Vagina (tissue), 2 donors: ENCODE results near the gene FGF12.

ENCODE experiments used
- POLR2A ChIP-seq, 2 donors: fragments of 450-650 bp; IDR thresholded peaks; one replicate each; pipeline ENCODE4 v1.6.1; 2017; ENCODE audit warnings: antibody characterized with exemption in 2 of 2, mild to moderate bottlenecking in 2 of 2, moderate library complexity in 2 of 2
- TF ChIP-seq, protein P1 (sequence below), 3 experiments: fragments of 450-650 bp in 2 of 3; fragments of 200-600 bp in 1 of 3; sonication (generic) in 1 of 3; IDR thresholded peaks; one replicate each; pipeline ENCODE4 v1.5.1; 2017 to 2019; ENCODE audit warnings: antibody characterized with exemption in 3 of 3, mild to moderate bottlenecking in 2 of 3, moderate library complexity in 2 of 3

GRCh38 chr3:192645437-192645836 lies 81.9 kb downstream of the FGF12 start:
- TF ChIP-seq, protein P1, sequence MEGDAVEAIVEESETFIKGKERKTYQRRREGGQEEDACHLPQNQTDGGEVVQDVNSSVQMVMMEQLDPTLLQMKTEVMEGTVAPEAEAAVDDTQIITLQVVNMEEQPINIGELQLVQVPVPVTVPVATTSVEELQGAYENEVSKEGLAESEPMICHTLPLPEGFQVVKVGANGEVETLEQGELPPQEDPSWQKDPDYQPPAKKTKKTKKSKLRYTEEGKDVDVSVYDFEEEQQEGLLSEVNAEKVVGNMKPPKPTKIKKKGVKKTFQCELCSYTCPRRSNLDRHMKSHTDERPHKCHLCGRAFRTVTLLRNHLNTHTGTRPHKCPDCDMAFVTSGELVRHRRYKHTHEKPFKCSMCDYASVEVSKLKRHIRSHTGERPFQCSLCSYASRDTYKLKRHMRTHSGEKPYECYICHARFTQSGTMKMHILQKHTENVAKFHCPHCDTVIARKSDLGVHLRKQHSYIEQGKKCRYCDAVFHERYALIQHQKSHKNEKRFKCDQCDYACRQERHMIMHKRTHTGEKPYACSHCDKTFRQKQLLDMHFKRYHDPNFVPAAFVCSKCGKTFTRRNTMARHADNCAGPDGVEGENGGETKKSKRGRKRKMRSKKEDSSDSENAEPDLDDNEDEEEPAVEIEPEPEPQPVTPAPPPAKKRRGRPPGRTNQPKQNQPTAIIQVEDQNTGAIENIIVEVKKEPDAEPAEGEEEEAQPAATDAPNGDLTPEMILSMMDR (IDR thresholded peaks at IDR 0.05) = no peak
- no peak for TF ChIP-seq POLR2A (IDR thresholded peaks at IDR 0.05)
